Mammary epithelial cell (primary cell): ENCODE measurements around the gene SCO2.

Experiments
- EZH2 ChIP-seq: IDR thresholded peaks from 2 replicates; pipeline ENCODE4 v1.6.1; 2012; ENCODE audit warnings: low read length, inconsistent platforms, borderline replicate concordance
- TF ChIP-seq, protein P1 (sequence below), 2 donors: IDR thresholded peaks in 1 of 2; conservative IDR thresholded peaks in 1 of 2; 2 replicates each; pipeline ENCODE4 v1.5.1; 2011 to 2012; ENCODE audit warnings: inconsistent platforms in 2 of 2, low read length in 2 of 2, mild to moderate bottlenecking in 2 of 2, control low read depth in 1 of 2, low read depth in 1 of 2; ENCODE audit not compliant: insufficient read depth in 1 of 2; ENCODE audit errors: extremely low read depth in 1 of 2

DNA sequence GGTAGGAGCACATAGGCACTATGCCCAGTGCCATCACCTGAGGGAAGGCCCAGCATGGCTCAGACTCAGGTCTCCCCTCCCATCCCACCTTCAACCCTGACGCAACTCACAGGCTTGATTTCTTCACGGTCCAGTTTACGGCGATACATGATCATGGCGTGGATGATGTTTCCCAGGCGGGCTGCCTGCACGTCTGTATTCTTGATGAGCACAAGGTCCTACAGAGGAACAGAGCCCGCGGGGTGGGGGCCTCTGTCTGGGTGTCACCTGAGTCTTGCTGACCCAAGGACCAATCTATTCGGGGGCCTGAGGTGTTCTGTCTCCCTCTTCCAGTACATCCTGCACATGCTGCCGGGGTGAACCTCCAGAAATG lies 49.0 kb upstream of the SCO2 start:
- TF ChIP-seq, protein P1, sequence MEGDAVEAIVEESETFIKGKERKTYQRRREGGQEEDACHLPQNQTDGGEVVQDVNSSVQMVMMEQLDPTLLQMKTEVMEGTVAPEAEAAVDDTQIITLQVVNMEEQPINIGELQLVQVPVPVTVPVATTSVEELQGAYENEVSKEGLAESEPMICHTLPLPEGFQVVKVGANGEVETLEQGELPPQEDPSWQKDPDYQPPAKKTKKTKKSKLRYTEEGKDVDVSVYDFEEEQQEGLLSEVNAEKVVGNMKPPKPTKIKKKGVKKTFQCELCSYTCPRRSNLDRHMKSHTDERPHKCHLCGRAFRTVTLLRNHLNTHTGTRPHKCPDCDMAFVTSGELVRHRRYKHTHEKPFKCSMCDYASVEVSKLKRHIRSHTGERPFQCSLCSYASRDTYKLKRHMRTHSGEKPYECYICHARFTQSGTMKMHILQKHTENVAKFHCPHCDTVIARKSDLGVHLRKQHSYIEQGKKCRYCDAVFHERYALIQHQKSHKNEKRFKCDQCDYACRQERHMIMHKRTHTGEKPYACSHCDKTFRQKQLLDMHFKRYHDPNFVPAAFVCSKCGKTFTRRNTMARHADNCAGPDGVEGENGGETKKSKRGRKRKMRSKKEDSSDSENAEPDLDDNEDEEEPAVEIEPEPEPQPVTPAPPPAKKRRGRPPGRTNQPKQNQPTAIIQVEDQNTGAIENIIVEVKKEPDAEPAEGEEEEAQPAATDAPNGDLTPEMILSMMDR (conservative IDR thresholded peaks at IDR 0.05 in 1 of 2, IDR thresholded peaks at IDR 0.05 in 1 of 2; ENCODE audit: extremely low read depth in 1 of 2, insufficient read depth in 1 of 2, low read depth in 1 of 2, low read length in 2 of 2) = no peak
- TF ChIP-seq EZH2 = no peak
